ENCODE measurements around the gene EFCAB6. TPM values are rescaled to one million over a fixed set of nuclear protein-coding genes. Genes with fewer than 3 reads are reported as not detected.

EFCAB6 gene
- total RNA-seq, 1 donor from 2014 or later = 7.0 TPM

DNA sequence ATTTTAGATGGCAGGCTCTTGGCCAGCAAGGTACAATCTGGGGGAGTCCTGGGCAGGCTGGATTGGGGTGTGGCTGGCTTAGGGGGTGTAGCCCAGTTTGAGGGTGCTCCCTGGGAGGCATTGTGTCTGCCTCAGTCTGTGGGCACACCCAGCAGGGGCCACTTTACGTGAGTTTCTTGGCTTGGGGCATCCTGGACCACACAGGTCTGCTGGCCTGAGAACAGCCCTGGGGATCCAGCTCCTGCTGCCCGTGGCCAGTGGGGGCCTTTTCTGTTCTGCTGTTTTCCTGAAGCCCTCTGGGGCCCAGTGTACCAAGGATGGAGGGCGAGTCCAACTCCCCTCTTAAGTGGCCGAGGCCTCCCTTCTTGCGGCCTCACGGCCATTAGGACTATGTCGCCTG, 328.4 kb downstream of the EFCAB6 start:
- H3K27ac Mint-ChIP-seq = no peak overlapping the region
- DNase-seq (ENCODE audit: low spot score, unreplicated experiment) = no peak
- H3K4me3 Mint-ChIP-seq (ENCODE audit: low read depth) = no peak overlapping the region
- no peaks in the 10 kb centered on the region for H3K36me3 Mint-ChIP-seq (ENCODE audit: insufficient read depth)
- no peaks in the 10 kb centered on the region for H3K4me1 Mint-ChIP-seq (ENCODE audit: low read depth)
- TF ChIP-seq, protein P1, sequence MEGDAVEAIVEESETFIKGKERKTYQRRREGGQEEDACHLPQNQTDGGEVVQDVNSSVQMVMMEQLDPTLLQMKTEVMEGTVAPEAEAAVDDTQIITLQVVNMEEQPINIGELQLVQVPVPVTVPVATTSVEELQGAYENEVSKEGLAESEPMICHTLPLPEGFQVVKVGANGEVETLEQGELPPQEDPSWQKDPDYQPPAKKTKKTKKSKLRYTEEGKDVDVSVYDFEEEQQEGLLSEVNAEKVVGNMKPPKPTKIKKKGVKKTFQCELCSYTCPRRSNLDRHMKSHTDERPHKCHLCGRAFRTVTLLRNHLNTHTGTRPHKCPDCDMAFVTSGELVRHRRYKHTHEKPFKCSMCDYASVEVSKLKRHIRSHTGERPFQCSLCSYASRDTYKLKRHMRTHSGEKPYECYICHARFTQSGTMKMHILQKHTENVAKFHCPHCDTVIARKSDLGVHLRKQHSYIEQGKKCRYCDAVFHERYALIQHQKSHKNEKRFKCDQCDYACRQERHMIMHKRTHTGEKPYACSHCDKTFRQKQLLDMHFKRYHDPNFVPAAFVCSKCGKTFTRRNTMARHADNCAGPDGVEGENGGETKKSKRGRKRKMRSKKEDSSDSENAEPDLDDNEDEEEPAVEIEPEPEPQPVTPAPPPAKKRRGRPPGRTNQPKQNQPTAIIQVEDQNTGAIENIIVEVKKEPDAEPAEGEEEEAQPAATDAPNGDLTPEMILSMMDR (IDR thresholded peaks at IDR 0.05; ENCODE audit: unreplicated experiment) = no peak
- H3K9me3 Mint-ChIP-seq (ENCODE audit: low read depth) = no peaks in the 10 kb centered on the region
- peaks cover 17% of the 10 kb centered on the region for H3K27me3 Mint-ChIP-seq

DNA sequence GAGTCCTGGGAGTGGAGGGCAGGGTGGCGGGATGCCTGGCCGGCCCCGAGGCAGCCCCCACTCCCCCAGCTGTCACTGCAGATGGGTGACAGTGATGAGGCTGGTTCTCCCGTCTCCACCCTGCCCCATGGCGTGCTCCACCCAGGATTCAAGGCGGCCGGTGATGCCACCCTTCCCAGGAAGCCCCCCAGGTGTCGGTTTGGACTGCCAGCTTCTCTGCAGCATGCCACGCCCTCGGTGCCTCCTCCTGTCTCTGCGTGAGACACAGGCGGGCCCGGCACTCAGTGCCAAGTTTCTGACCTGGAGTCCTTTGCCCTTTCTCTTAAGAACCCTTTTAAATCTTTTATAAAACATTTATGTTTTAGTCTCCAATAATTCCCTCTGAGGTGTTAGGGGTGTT, 328.8 kb downstream of the EFCAB6 start:
- Mint-ChIP-seq H3K4me1 (ENCODE audit: low read depth) (no peaks in the 10 kb centered on the region), H3K4me3 (ENCODE audit: low read depth) (no peak overlapping the region), H3K9me3 (ENCODE audit: low read depth) (no peaks in the 10 kb centered on the region), H3K36me3 (ENCODE audit: insufficient read depth) (no peaks in the 10 kb centered on the region), H3K27ac (no peak overlapping the region), H3K27me3 (peaks cover 17% of the 10 kb centered on the region)
- DNase-seq (ENCODE audit: low spot score, unreplicated experiment) = no peak
- TF ChIP-seq, protein P1 (IDR thresholded peaks at IDR 0.05; ENCODE audit: unreplicated experiment) = no peak

DNA sequence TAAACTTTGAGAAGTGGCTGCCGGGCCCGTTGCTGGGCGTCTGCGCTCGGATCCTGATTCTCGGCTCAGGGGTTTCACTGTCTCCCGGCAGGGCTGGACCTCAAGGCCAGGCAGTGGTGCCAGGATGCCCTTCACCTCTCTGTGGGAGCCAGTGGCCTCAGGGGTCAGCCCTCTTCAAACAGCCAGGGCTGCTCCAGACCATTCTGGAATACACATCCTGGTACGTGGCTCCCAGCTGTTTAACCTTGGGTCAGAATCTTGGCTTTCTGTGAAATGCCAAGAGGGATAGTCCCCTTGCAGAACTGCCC, 329.8 kb downstream of the EFCAB6 start:
- Mint-ChIP-seq H3K27ac (no peak overlapping the region), H3K27me3 (peaks cover 15% of the 10 kb centered on the region), H3K4me3 (ENCODE audit: low read depth) (no peak overlapping the region), H3K9me3 (ENCODE audit: low read depth) (no peaks in the 10 kb centered on the region), H3K4me1 (ENCODE audit: low read depth) (no peaks in the 10 kb centered on the region), H3K36me3 (ENCODE audit: insufficient read depth) (no peaks in the 10 kb centered on the region)
- TF ChIP-seq, protein P1 (IDR thresholded peaks at IDR 0.05; ENCODE audit: unreplicated experiment) = no peak
- no peak for DNase-seq (ENCODE audit: low spot score, unreplicated experiment)

DNA sequence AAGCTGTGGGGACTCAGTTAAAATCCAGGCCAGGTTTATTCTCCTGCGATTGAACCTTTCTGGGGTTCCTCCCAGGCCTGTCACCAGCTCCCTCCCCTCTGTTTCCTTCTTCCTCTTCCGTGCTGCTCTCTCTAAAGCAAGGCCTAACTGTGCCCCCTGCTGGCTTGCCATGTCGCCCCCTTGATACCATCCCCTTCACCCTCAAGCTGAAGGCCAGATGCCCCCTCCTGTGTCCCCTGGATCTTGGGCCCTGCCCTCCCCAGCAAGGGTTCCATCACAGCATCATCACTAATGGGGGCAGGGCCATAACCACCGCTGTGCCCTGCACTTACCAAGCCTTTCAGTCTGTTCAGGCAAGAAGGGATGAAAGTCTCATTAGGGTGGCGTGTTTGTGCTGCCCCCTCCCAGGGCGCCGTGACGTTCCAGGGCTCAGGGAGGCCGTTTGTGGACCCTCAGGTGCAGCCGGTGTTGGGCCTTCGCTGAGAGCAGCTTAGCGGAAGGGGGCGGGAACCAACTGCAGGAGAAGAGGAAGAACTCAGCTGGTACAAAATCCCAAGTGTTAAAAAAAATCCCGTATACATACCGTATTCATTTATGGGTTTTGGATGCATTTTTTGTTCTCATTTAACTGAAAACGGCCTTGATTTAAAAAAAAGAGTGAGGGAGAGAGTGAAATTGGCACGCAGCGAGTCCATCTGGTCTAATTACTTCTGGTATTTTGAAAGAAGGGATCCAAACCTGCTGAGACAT, 330.4 kb downstream of the EFCAB6 start:
- TF ChIP-seq, protein P1 (IDR thresholded peaks at IDR 0.05; ENCODE audit: unreplicated experiment) = peak; percentile 28
- DNase-seq (ENCODE audit: low spot score, unreplicated experiment) = no peak
- no peaks in the 10 kb centered on the region for H3K36me3 Mint-ChIP-seq (ENCODE audit: insufficient read depth)
- H3K4me1 Mint-ChIP-seq (ENCODE audit: low read depth) = no peaks in the 10 kb centered on the region
- no peak overlapping the region for H3K27ac Mint-ChIP-seq
- H3K9me3 Mint-ChIP-seq (ENCODE audit: low read depth) = no peaks in the 10 kb centered on the region
- H3K27me3 Mint-ChIP-seq = peaks cover 10% of the 10 kb centered on the region
- H3K4me3 Mint-ChIP-seq (ENCODE audit: low read depth) = no peak overlapping the region

DNA sequence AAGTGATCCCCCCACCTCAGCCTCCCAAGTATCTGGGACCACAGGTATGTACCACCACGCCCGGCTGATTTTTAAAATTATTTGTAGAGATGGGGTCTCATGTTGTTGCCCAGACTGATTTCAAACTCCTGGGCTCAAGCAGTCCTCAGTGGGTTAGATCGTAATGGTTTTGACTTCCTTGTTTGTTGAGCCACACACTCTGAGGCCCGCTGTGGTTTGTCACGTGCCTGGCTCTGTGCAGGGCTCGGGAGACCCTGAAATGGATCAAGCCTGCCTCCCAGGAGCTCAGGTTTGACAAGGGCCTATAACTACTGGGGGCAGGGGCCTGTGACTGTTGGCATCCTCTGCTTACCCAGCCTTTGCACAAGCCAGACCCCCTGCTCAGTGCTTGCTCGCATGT, 332.1 kb downstream of the EFCAB6 start:
- H3K4me3 Mint-ChIP-seq (ENCODE audit: low read depth) = no peak overlapping the region
- TF ChIP-seq, protein P1 (IDR thresholded peaks at IDR 0.05; ENCODE audit: unreplicated experiment) = no peak
- H3K27me3 Mint-ChIP-seq = peaks cover 10% of the 10 kb centered on the region
- no peaks in the 10 kb centered on the region for H3K4me1 Mint-ChIP-seq (ENCODE audit: low read depth)
- H3K9me3 Mint-ChIP-seq (ENCODE audit: low read depth) = no peaks in the 10 kb centered on the region
- no peaks in the 10 kb centered on the region for H3K36me3 Mint-ChIP-seq (ENCODE audit: insufficient read depth)
- H3K27ac Mint-ChIP-seq = no peak overlapping the region
- no peak for DNase-seq (ENCODE audit: low spot score, unreplicated experiment)
